Stimulated activated CD4-positive, alpha-beta T cell treated with anti-CD3 and anti-CD28 coated beads, Interleukin-1b, Interleukin-23, amount 100 ng/mL, for 48 hours (primary cell): ENCODE results near the gene FAM114A1.
A peak's percentile ranks its signal among the peaks of the same experiment; 100 is the strongest.

ENCODE experiments used
- DNase-seq: peaks from one replicate; pipeline ENCODE4 v3.0.0-alpha.2; 2020

The FAM114A1 gene

GRCh38 chr4:38860788-38861424 lies 6.7 kb upstream of the FAM114A1 start:
- DNase-seq = peak; percentile 63

- no peak for DNase-seq
Measured at GRCh38 chr4:38861791-38862190, 5.8 kb upstream of the FAM114A1 start.

- no peak for DNase-seq
Measured at GRCh38 chr4:38865445-38865844, 2.2 kb upstream of the FAM114A1 start.

- no peak for DNase-seq
Measured at GRCh38 chr4:38866973-38867477, 581 bp upstream of the FAM114A1 start.

- no peak for DNase-seq
Measured at GRCh38 chr4:38868059-38868960, 704 bp downstream of the FAM114A1 start.

- no peak for DNase-seq
Measured at GRCh38 chr4:38869511-38869910, 1.9 kb downstream of the FAM114A1 start.

- DNase-seq = no peak
Measured at GRCh38 chr4:38870098-38870808, 2.6 kb downstream of the FAM114A1 start.

- DNase-seq = no peak
Measured at GRCh38 chr4:38871593-38871992, 4.0 kb downstream of the FAM114A1 start.

GRCh38 chr4:38872620-38873019 lies 5.0 kb downstream of the FAM114A1 start:
- no peak for DNase-seq

GRCh38 chr4:38873290-38873944 lies 5.8 kb downstream of the FAM114A1 start:
- no peak for DNase-seq

- DNase-seq = no peak
Measured at GRCh38 chr4:38876636-38877035, 9.0 kb downstream of the FAM114A1 start.

- no peak for DNase-seq
Measured at GRCh38 chr4:38884254-38884653, 16.6 kb downstream of the FAM114A1 start.

GRCh38 chr4:38889143-38889542 lies 21.5 kb downstream of the FAM114A1 start:
- DNase-seq = no peak

- DNase-seq = no peak
Measured at GRCh38 chr4:38891051-38891983, 23.7 kb downstream of the FAM114A1 start.

- no peak for DNase-seq
Measured at GRCh38 chr4:38894322-38894982, 26.8 kb downstream of the FAM114A1 start.

- DNase-seq = no peak
Measured at GRCh38 chr4:38896940-38897339, 29.3 kb downstream of the FAM114A1 start.

- DNase-seq = no peak
Measured at GRCh38 chr4:38898245-38898644, 30.6 kb downstream of the FAM114A1 start.

- no peak for DNase-seq
Measured at GRCh38 chr4:38902221-38902620, 34.6 kb downstream of the FAM114A1 start.

GRCh38 chr4:38902695-38903094 lies 35.1 kb downstream of the FAM114A1 start:
- no peak for DNase-seq

GRCh38 chr4:38904090-38904666 lies 36.6 kb downstream of the FAM114A1 start:
- DNase-seq = no peak

GRCh38 chr4:38904682-38905081 lies 37.1 kb downstream of the FAM114A1 start:
- DNase-seq = no peak
